ENCODE measurements around the gene TRHDE.

DNA sequence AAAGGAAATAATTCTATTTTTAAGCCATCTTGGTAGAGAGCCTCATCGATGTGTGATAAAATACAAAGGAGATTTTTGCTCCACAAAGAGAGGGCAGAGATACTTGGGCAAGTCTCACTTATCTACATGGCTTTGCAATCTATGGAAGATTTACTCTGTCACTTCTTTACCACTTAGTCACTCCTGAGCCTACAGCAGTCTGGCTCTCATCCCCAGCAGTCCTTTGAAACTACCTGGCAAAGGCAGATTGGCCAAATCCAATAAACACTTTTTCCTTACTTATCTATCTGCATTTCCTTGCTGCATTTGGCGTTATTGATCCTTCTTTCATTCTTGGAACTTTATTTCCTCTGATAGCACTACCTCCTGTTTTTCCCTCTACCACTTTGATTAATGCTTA is 170.0 kb downstream of the TRHDE start:
- TF ChIP-seq POLR2A (IDR thresholded peaks at IDR 0.05) = no peak
- TF ChIP-seq, protein P1, sequence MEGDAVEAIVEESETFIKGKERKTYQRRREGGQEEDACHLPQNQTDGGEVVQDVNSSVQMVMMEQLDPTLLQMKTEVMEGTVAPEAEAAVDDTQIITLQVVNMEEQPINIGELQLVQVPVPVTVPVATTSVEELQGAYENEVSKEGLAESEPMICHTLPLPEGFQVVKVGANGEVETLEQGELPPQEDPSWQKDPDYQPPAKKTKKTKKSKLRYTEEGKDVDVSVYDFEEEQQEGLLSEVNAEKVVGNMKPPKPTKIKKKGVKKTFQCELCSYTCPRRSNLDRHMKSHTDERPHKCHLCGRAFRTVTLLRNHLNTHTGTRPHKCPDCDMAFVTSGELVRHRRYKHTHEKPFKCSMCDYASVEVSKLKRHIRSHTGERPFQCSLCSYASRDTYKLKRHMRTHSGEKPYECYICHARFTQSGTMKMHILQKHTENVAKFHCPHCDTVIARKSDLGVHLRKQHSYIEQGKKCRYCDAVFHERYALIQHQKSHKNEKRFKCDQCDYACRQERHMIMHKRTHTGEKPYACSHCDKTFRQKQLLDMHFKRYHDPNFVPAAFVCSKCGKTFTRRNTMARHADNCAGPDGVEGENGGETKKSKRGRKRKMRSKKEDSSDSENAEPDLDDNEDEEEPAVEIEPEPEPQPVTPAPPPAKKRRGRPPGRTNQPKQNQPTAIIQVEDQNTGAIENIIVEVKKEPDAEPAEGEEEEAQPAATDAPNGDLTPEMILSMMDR (IDR thresholded peaks at IDR 0.05) = no peak
